A549 (cell line): ENCODE results near the gene CARMIL3. TPM values are rescaled to one million over a fixed set of nuclear protein-coding genes. Genes with fewer than 3 reads are reported as not detected.
A peak's percentile ranks its signal among the peaks of the same experiment; 100 is the strongest.
"Not testable (repeated sequence)": the region's sequence is repeated elsewhere in the genome, so short reads cannot be mapped to it uniquely, and the experiment has no call there.

ENCODE experiments used
- ATAC-seq, 2 experiments: fragments of 200-7000 bp in 1 of 2; fragments of >200 bp in 1 of 2; cut with Nextera tagmentation in 1 of 2; cut with Tn5 transposase in 1 of 2; 3 replicates each; pipeline versions ENCODE4 v1.8.0 to v1.9.1; 2018 to 2020; ENCODE audit warnings: mild to moderate bottlenecking in 1 of 2, moderate library complexity in 1 of 2
- CTCF ChIA-PET: fragments of 300-600 bp; sonication (Branson Sonifier 250); formaldehyde crosslinking; extraction: SDS; loops from one replicate; lab custom pipeline; 2021; ENCODE audit warnings: antibody characterized with exemption, inconsistent platforms; lab: Yijun Ruan, JAX
- POLR2A ChIA-PET: fragments of 350-600 bp; formaldehyde crosslinking; extraction: SDS; loops from one replicate; lab custom pipeline; 2021; ENCODE audit warnings: antibody characterized with exemption, inconsistent platforms; lab: Yijun Ruan, JAX
- DNase-seq, 2 experiments: peaks; one replicate each; pipeline versions ENCODE4 v3.0.0 to v3.0.0-alpha.2; 2011 to 2016; ENCODE audit warnings: low read depth in 1 of 2, low spot score in 1 of 2
- FAIRE-seq: peaks from 2 replicates; lab custom pipeline; 2011; peaks lifted over from hg19 to GRCh38; lab: Jason Lieb, UNC
- H3K27ac ChIP-seq, 2 experiments: fragments of >200 bp; sonication (Bioruptor Twin); formaldehyde crosslinking; 3 replicates each; pipeline ENCODE4 v1.5.1; 2016 to 2017
- H3K4me1 ChIP-seq: fragments of >200 bp; sonication (Bioruptor Twin); formaldehyde crosslinking; 3 replicates; pipeline ENCODE4 v1.6.1; 2016
- H3K4me2 ChIP-seq: fragments of >200 bp; sonication (Bioruptor Twin); formaldehyde crosslinking; 3 replicates; pipeline ENCODE4 v1.6.1; 2016
- H3K4me3 ChIP-seq: fragments of >200 bp; sonication (Bioruptor Twin); formaldehyde crosslinking; 3 replicates; pipeline ENCODE4 v1.5.1; 2016
- H3K9me3 ChIP-seq: fragments of >200 bp; sonication (Bioruptor Twin); formaldehyde crosslinking; 3 replicates; pipeline ENCODE4 v1.6.1; 2016
- BHLHE40 ChIP-seq: IDR thresholded peaks from 2 replicates; pipeline ENCODE4 v1.6.1; 2012; ENCODE audit warnings: low read depth, low read length, inconsistent platforms
- CEBPB ChIP-seq, 2 experiments: fragments of >200 bp in 1 of 2; sonication (Bioruptor Twin) in 1 of 2; formaldehyde crosslinking in 1 of 2; IDR thresholded peaks; 2 replicates each; pipeline ENCODE4 v1.6.1; 2012 to 2016
- CHD2 ChIP-seq: fragments of 150-350 bp; IDR thresholded peaks from 2 replicates; pipeline ENCODE4 v1.6.1; 2014; ENCODE audit warnings: low read length; ENCODE audit not compliant: partially characterized antibody
- EHF ChIP-seq: fragments of 250-450 bp; sonication (Bioruptor Pico); IDR thresholded peaks from 2 replicates; pipeline ENCODE4 v1.5.0; 2020; ENCODE audit warnings: mild to moderate bottlenecking
- ESRRA ChIP-seq: fragments of 150-350 bp; IDR thresholded peaks from 2 replicates; pipeline ENCODE4 v1.6.1; 2014; ENCODE audit warnings: mild to moderate bottlenecking, low read length, borderline replicate concordance
- GATA3 ChIP-seq: IDR thresholded peaks from 2 replicates; pipeline ENCODE4 v1.6.1; 2012; ENCODE audit warnings: borderline replicate concordance
- HDAC2 ChIP-seq: fragments of 200-600 bp; sonication (generic); IDR thresholded peaks from 2 replicates; pipeline ENCODE4 v1.6.1; 2016
- HES2 ChIP-seq: fragments of >200 bp; sonication (Bioruptor Twin); formaldehyde crosslinking; IDR thresholded peaks from 2 replicates; pipeline ENCODE4 v1.6.1; 2016
- HMGXB4 ChIP-seq: fragments of 250-450 bp; sonication (Bioruptor Pico); IDR thresholded peaks from 2 replicates; pipeline ENCODE4 v1.5.0; 2021; ENCODE audit warnings: mild to moderate bottlenecking, moderate library complexity, borderline replicate concordance
- HOXA7 ChIP-seq: fragments of 250-450 bp; sonication (Bioruptor Pico); IDR thresholded peaks from 2 replicates; pipeline ENCODE4 v1.5.0; 2020; ENCODE audit warnings: mild to moderate bottlenecking, moderate library complexity
- HOXB13 ChIP-seq: fragments of 250-450 bp; sonication (Bioruptor Pico); IDR thresholded peaks from 2 replicates; pipeline ENCODE4 v1.5.0; 2020; ENCODE audit warnings: low read depth, mild to moderate bottlenecking, moderate library complexity
- HOXB5 ChIP-seq: fragments of 250-450 bp; sonication (Bioruptor Pico); IDR thresholded peaks from 2 replicates; pipeline ENCODE4 v1.5.0; 2020; ENCODE audit warnings: mild to moderate bottlenecking, moderate library complexity
- MAFK ChIP-seq: fragments of 450-650 bp; IDR thresholded peaks from 2 replicates; pipeline ENCODE4 v1.6.1; 2014; ENCODE audit not compliant: partially characterized antibody
- MAX ChIP-seq: IDR thresholded peaks from 2 replicates; pipeline ENCODE4 v1.6.1; 2012
- MAZ ChIP-seq: fragments of 150-350 bp; IDR thresholded peaks from 2 replicates; pipeline ENCODE4 v1.6.1; 2014; ENCODE audit warnings: antibody characterized with exemption, low read depth, low read length, borderline replicate concordance
- NR3C1 ChIP-seq: fragments of >200 bp; sonication (Bioruptor Twin); formaldehyde crosslinking; IDR thresholded peaks from 3 replicates; pipeline ENCODE4 v1.6.1; 2017
- POLR2A ChIP-seq: IDR thresholded peaks from 2 replicates; pipeline ENCODE4 v1.6.1; 2012; ENCODE audit warnings: mild to moderate bottlenecking, low read length
- POLR2AphosphoS2 ChIP-seq: conservative IDR thresholded peaks from 2 replicates; pipeline ENCODE4 v1.6.1; 2012; ENCODE audit warnings: low read length, improper control_type of control experiment, inconsistent platforms
- RAD21 ChIP-seq, 2 experiments: fragments of >200 bp in 1 of 2; sonication (Bioruptor Twin) in 1 of 2; formaldehyde crosslinking in 1 of 2; IDR thresholded peaks in 1 of 2; conservative IDR thresholded peaks in 1 of 2; 2 replicates in 1 of 2; 3 replicates in 1 of 2; pipeline ENCODE4 v1.6.1; 2012 to 2018; ENCODE audit warnings: inconsistent platforms in 1 of 2
- SMC3 ChIP-seq: fragments of >200 bp; sonication (Bioruptor Twin); formaldehyde crosslinking; IDR thresholded peaks from 3 replicates; pipeline ENCODE4 v1.6.1; 2018; ENCODE audit warnings: inconsistent platforms
- TFCP2L1 ChIP-seq: fragments of 250-450 bp; sonication (Bioruptor Pico); IDR thresholded peaks from 2 replicates; pipeline ENCODE4 v1.5.0; 2021; ENCODE audit warnings: mild to moderate bottlenecking
- ZC3H11A ChIP-seq: fragments of 450-650 bp; IDR thresholded peaks from 2 replicates; pipeline ENCODE4 v1.6.1; 2014; ENCODE audit warnings: antibody characterized with exemption, mild to moderate bottlenecking
- ZFP36 ChIP-seq: fragments of 450-650 bp; IDR thresholded peaks from 2 replicates; pipeline ENCODE4 v1.6.1; 2014; ENCODE audit warnings: borderline replicate concordance; ENCODE audit not compliant: partially characterized antibody
- WGBS: methylation state at CpG from one replicate; pipeline ENCODE4 v1.1.6; 2017; ENCODE audit errors: missing lambda C conversion rate; 5-methylcytosine and 5-hydroxymethylcytosine counted together
- polyA plus RNA-seq, 4 experiments: library from polyadenylated mRNA; depleted of rRNA in 3 of 4; stranded (reverse); fragments of >200 nt; fragmentation: RNase III in 1 of 4; extraction: RNeasy Plus Mini Kit Qiagen cat#74134 plus additional on column Dnase treatment in 1 of 4; gene quantifications; 2 replicates in 3 of 4; 3 replicates in 1 of 4; pipeline ENCODE4 v1.2.3, GENCODE V29; 2011 to 2017
- TF ChIP-seq, protein P1 (sequence below): fragments of 450-650 bp; IDR thresholded peaks from 2 replicates; pipeline ENCODE4 v1.6.1; 2014; ENCODE audit warnings: antibody characterized with exemption
- TF ChIP-seq, protein P2 (sequence below): IDR thresholded peaks from 2 replicates; pipeline ENCODE4 v1.6.1; 2012

Gene CARMIL3
- polyA plus RNA-seq, 2 of the 4 experiments (the other 2 are of a cell fraction), result 0.45 to 0.98 TPM

- TF ChIP-seq HOXB5 (CRISPR knock-in tag) (no peak), MAZ (no peak), MAX (peak; percentile 46; the same call in 1 of the 2 replicates), HOXB13 (CRISPR knock-in tag) (no peak), EHF (CRISPR knock-in tag) (no peak), BHLHE40 (no peak), NR3C1 (no peak), HOXA7 (CRISPR knock-in tag) (no peak), HDAC2 (no peak), MAFK (peak; percentile 93), ESRRA (no peak), CEBPB (IDR thresholded peaks at IDR 0.05) (peak; percentile 99 to 100), ZFP36 (no peak), RAD21 (conservative IDR thresholded peaks at IDR 0.05 in 1 of 2, IDR thresholded peaks at IDR 0.05 in 1 of 2) (0 out of 5 replicates have a peak, but pooled peaks of 1 of the 2 experiments have one; percentile 24), POLR2A (no peak), SMC3 (0 out of 3 replicates have a peak, but pooled peaks have one; percentile 25), HMGXB4 (CRISPR knock-in tag) (no peak), ZC3H11A (no peak), GATA3 (peak; percentile 72), POLR2AphosphoS2 (no peak), HES2 (peak; percentile 95), CHD2 (no peak), TFCP2L1 (CRISPR knock-in tag) (no peak)
- TF ChIP-seq, protein P1, sequence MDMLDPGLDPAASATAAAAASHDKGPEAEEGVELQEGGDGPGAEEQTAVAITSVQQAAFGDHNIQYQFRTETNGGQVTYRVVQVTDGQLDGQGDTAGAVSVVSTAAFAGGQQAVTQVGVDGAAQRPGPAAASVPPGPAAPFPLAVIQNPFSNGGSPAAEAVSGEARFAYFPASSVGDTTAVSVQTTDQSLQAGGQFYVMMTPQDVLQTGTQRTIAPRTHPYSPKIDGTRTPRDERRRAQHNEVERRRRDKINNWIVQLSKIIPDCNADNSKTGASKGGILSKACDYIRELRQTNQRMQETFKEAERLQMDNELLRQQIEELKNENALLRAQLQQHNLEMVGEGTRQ, result no peak
- TF ChIP-seq, protein P2, sequence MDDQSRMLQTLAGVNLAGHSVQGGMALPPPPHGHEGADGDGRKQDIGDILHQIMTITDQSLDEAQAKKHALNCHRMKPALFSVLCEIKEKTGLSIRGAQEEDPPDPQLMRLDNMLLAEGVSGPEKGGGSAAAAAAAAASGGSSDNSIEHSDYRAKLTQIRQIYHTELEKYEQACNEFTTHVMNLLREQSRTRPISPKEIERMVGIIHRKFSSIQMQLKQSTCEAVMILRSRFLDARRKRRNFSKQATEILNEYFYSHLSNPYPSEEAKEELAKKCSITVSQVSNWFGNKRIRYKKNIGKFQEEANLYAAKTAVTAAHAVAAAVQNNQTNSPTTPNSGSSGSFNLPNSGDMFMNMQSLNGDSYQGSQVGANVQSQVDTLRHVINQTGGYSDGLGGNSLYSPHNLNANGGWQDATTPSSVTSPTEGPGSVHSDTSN, result no peak
Observed at GRCh38 chr14:24032727-24033418, 18.9 kb upstream of the CARMIL3 start (continued).

DNA sequence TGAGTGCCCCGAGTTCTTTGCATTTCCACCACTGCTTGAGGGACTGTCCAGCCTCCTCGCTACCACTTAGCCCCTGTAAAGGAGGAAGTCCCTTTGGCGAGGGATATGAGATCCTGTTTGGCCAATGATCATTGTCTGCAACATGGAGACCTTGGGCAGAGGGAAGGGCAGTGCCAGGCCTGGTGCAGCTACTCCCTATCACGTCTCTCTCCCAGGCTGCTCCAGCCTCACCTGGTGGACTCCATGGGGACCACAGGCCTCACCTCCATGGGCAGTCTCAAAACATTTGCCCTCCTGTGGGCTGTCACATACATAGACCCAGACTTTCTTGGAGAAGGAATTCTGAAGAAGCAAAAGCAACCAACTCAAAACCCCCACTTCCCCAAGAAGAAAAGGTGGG lies 16.0 kb upstream of the CARMIL3 start:
- POLR2A ChIA-PET, result interaction anchor here (0.9 kb wide), 2 partner anchors 58 to 78 kb away, joined by 4 read pairs; no protein-coding TSS in a partner anchor
- Histone ChIP-seq H3K27ac (peak overlapping the region; percentile 95 to 96), H3K4me2 (peak overlapping the region; percentile 80), H3K4me1 (peaks cover 52% of the 10 kb centered on the region), H3K4me3 (peak overlapping the region; percentile 67)
- H3K9me3 ChIP-seq, DNase-seq, FAIRE-seq: not testable (repeated sequence)
- CTCF ChIA-PET, result interaction anchor here (0.8 to 1.2 kb wide), 7 partner anchors 12 to 127 kb away, joined by 3 to 5 read pairs (median 4); no protein-coding TSS in a partner anchor
- ATAC-seq, result peak; percentile 66 to 70
- 50% methylated on average over 3 of the region's 4 CpGs for WGBS
